Skeletal muscle tissue (tissue), 5 donors: ENCODE data around the gene HERC2. TPM values are rescaled to one million over a fixed set of nuclear protein-coding genes. Genes with fewer than 3 reads are reported as not detected.

Experiments
- H3K27ac ChIP-seq: one replicate; pipeline ENCODE4 v1.7.0; 2013; ENCODE audit warnings: mild to moderate bottlenecking, low read depth, low read length, inconsistent platforms
- H3K27me3 ChIP-seq, 3 donors: one replicate each; pipeline ENCODE4 v1.7.0; 2013; ENCODE audit warnings: low read length in 3 of 3; ENCODE audit not compliant: control insufficient read depth in 3 of 3, insufficient read depth in 3 of 3
- H3K36me3 ChIP-seq, 3 donors: one replicate each; pipeline ENCODE4 v1.7.0; 2013; ENCODE audit warnings: low read length in 3 of 3; ENCODE audit not compliant: control insufficient read depth in 3 of 3, insufficient read depth in 3 of 3
- H3K4me1 ChIP-seq, 3 donors: one replicate each; pipeline ENCODE4 v1.7.0; 2013; ENCODE audit warnings: low read length in 3 of 3, mild to moderate bottlenecking in 3 of 3; ENCODE audit not compliant: control insufficient read depth in 3 of 3, insufficient read depth in 3 of 3
- H3K4me3 ChIP-seq, 3 donors: one replicate each; pipeline ENCODE4 v1.7.0; 2013; ENCODE audit warnings: low read length in 3 of 3
- H3K9ac ChIP-seq, 3 donors: one replicate each; pipeline ENCODE4 v1.7.0; 2013; ENCODE audit warnings: low read length in 3 of 3, mild to moderate bottlenecking in 3 of 3, moderate library complexity in 2 of 3, low read depth in 1 of 3
- H3K9me3 ChIP-seq, 3 donors: one replicate each; pipeline ENCODE4 v1.7.0; 2013; ENCODE audit warnings: low read length in 3 of 3; ENCODE audit not compliant: control insufficient read depth in 3 of 3
- small RNA-seq: library from RNA; depleted of rRNA; stranded (forward); fragments of <200 nt; gene quantifications from one replicate; pipeline ENCODE3, GENCODE V24; 2014
- total RNA-seq: library from RNA; depleted of rRNA; stranded (reverse); fragments of >200 nt; gene quantifications from one replicate; pipeline ENCODE4 v1.2.3, GENCODE V29; 2014
- donor health status: Osteomylitis.

HERC2 gene
- total RNA-seq, 1 donor from 2014 or later: 56.4 TPM

DNA sequence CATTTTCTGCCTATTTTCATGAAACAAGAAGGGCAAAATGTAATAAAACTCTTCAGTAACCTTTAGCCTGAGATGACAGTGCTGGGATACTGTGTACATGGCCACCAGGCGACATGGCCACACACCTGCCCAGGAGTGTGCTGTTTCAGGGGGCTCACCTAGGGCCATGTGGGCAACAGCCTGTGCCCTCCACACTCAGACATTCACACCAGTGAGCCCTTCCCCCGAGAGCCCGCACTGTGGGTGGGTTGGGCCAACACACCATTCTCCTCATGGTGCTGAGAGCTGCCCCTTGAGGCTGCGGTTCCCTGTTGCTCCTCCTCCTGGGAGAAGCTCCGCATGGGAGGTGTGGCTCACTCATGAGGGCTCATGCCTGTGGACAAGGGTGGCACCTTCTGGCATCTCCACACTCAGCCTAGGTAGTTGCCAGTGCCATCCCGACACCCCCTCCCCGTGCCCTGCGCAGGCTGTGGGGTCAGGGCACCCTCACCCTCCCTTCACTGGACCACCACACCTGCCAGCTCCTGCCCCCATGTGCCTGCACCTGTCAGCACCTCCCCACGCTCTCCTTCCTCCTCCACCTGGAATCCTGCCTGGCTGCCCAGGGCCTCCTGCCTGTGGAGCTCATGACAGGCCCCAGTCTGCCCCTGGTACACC, 242.5 kb downstream of the HERC2 start:
- H3K36me3 ChIP-seq: no peaks in the 10 kb centered on the region
- H3K9me3 ChIP-seq: peaks cover 0 to 3% (median 0%) of the 10 kb centered on the region in 3 donors
- no peak overlapping the region for H3K27ac ChIP-seq
- H3K27me3 ChIP-seq: peaks cover 0 to under 1% (median 0%) of the 10 kb centered on the region in 3 donors
- H3K9ac ChIP-seq: no peak overlapping the region
- H3K4me1 ChIP-seq: no peaks in the 10 kb centered on the region
- no peak overlapping the region for H3K4me3 ChIP-seq

- Histone ChIP-seq H3K9ac (no peak overlapping the region), H3K4me3 (no peak overlapping the region), H3K27me3 (no peaks in the 10 kb centered on the region), H3K4me1 (no peaks in the 10 kb centered on the region), H3K9me3 (no peaks in the 10 kb centered on the region), H3K27ac (no peak overlapping the region), H3K36me3 (no peaks in the 10 kb centered on the region)
Measured at GRCh38 chr15:28078191-28078719, 243.7 kb downstream of the HERC2 start.

DNA sequence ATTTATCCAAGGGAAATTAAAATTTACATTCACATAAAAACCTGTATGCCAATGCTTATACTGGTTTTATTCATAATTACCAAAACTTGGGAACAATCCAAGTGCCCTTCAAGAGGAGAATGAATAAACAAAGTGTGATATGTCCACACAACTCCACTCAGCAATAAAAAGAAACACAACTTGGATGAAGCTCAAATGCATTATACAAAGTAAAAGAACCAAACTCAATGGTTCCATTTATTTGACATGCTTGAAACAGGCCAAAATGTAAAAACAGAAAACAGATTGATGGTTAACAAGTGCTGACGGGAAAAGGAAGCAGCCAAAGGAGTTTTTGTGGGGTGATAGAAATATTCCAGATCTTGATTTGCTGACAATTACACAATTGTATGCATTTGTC, 246.4 kb downstream of the HERC2 start:
- H3K4me3 ChIP-seq: no peak overlapping the region
- no peaks in the 10 kb centered on the region for H3K4me1 ChIP-seq
- no peaks in the 10 kb centered on the region for H3K27me3 ChIP-seq
- no peak overlapping the region for H3K27ac ChIP-seq
- H3K9me3 ChIP-seq: no peaks in the 10 kb centered on the region
- H3K9ac ChIP-seq: no peak overlapping the region
- no peaks in the 10 kb centered on the region for H3K36me3 ChIP-seq

DNA sequence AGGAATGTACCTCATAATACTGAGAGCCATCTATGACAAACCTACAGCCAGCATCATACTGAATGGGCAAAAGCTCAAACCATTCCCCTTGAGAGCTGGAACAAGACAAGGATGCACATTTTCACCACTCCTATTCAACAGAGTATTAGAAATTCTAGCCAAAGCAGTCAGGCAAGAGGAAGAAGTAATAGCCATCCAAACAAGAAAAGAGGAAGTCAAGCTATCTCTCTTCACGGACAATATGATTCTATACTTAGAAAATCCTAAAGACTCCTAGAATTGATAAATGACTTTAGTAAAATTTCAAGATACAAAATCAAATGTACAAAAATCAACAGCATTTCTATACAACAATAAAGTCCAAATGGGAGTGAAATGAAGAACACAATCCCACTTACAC, 253.0 kb downstream of the HERC2 start:
- no peaks in the 10 kb centered on the region for H3K36me3 ChIP-seq
- H3K9me3 ChIP-seq: no peaks in the 10 kb centered on the region
- no peak overlapping the region for H3K4me3 ChIP-seq
- H3K27me3 ChIP-seq: no peaks in the 10 kb centered on the region
- H3K9ac ChIP-seq: no peak overlapping the region
- H3K27ac ChIP-seq: no peak overlapping the region
- H3K4me1 ChIP-seq: no peaks in the 10 kb centered on the region

GRCh38 chr15:28066231-28066630, 255.7 kb downstream of the HERC2 start:
- Histone ChIP-seq H3K36me3 (no peaks in the 10 kb centered on the region), H3K9me3 (peaks cover 0 to 3% (median 0%) of the 10 kb centered on the region in 3 donors), H3K27me3 (no peaks in the 10 kb centered on the region), H3K4me3 (no peak overlapping the region), H3K27ac (no peak overlapping the region), H3K4me1 (no peaks in the 10 kb centered on the region), H3K9ac (no peak overlapping the region)

Small RNA genes lying within 50 kb of the gene (small RNA-seq; reads per million reads assigned to genes)
- not detected for gene AC091304.5

Other genes starting within 250 kb of the HERC2 start
- 5.7 TPM for gene OCA2, start 222.9 kb downstream of the HERC2 start, total RNA-seq
- gene GOLGA6L24, start 35.9 kb upstream of the HERC2 start, total RNA-seq: not detected
- gene GOLGA8F, start 56.5 kb upstream of the HERC2 start, total RNA-seq: not detected
- gene GOLGA8G, start 210.8 kb upstream of the HERC2 start, total RNA-seq: not detected
- not detected for gene GOLGA6L25, start 231.4 kb upstream of the HERC2 start, total RNA-seq